OCI-M2 (cell line): ENCODE results near the gene RNF39.
"Not testable (repeated sequence)": the region's sequence is repeated elsewhere in the genome, so short reads cannot be mapped to it uniquely, and the experiment has no call there.

Experiments used
- DNase-seq: peaks from one replicate; lab custom pipeline; 2025; ENCODE audit not compliant: unreplicated experiment; lab: John Stamatoyannopoulos, UW

Gene RNF39

DNA sequence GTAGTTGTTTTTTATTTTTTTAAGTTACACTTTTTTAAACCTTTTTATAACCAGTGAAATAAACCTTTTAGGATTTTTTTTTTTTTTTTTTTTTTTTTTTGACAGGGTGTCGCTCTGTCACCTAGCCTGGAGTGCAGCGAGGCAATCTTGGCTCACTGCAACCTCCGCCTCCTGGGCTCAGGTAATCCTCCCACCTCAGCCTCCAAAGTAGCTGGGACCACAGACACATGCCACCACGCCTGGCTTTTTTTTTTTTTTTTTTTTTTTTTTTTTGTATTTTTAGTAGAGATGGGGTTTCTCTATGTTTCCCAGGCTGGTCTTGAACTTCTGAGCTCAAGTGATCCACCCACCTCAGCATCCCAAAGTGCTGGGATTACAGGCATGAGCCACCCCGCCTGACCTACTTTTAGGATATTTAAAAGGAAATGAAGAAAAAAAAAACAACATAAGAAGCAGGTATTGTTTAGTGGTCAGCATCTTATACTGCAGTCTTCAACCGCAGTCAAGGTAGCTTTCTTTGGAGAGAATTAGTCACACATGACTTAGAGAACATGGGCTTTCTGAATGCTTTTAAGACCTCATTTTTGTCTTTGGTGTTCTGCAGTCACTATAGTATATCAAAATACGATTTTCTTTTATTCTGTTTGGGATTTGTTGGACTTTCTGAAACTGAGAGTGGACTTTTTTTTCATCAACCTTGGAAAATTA is 12.9 kb downstream of the RNF39 start:
- no peak for DNase-seq

DNA sequence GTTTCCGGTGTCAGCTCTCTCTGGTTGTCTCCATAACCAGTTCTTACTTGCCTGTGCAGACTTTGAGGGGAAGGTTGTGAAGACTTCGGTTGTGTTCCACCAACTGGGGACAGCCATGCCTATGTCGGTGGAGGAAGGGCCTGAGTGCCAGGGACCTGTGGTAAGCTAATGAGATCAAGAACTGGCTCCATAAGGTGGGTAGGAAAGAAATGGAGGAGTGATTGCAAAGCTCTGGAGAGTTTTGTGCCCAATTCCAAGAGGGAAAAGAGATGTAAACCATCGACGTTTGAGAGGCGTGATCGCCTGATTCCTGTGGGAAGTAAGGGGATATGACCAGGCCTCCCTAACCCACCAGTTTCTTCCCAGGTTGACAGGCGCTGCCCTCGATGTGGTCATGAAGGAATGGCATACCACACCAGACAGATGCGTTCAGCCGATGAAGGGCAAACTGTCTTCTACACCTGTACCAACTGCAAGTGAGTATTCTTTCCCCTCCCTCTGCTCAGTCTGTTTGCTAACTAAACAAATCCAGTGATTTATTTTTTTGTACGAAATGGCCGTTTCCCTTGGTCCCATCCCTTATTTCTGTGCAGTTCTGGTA is 13.6 kb downstream of the RNF39 start:
- DNase-seq: no peak

DNA sequence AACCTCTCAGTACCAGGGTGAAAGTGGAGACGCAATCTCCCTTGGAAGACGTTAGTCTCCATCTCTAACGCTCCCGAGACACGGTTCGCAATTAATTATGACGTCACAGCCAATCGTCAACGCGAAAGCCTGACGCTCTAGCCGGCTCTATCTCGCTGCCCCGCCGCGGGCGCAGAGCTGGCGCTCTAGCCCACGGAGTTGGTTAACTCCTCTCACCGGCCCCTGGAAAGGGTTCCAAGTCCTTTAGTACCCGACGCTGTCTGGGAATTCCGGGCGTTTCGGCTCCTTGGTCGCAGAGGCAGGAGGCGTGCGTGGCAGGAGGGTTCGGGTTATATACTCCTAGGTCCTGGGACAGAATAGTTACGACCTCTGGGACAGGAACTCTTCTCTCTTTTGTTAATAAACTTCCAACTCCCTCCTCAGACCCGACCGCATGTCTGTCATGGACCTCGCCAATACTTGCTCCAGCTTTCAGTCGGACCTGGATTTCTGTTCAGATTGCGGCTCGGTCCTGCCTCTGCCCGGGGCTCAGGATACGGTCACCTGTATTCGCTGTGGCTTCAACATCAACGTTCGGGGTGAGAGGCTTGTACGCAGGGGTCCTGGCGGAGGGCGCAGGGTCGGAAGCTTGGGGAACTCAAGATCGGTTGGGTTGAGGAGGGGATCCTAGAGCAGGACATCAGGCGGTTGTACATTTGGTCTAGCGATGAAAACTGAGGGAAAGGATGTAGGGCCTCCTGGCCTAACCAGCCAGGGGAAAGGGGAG is 14.3 kb downstream of the RNF39 start, which contains the start of gene POLR1H:
Gene POLR1H, plus strand, starts transcription at position 174 of the 766 bp plus-strand sequence. Its CDS starts 260 bp downstream, at position 434.
- peak; percentile 83 for DNase-seq

DNA sequence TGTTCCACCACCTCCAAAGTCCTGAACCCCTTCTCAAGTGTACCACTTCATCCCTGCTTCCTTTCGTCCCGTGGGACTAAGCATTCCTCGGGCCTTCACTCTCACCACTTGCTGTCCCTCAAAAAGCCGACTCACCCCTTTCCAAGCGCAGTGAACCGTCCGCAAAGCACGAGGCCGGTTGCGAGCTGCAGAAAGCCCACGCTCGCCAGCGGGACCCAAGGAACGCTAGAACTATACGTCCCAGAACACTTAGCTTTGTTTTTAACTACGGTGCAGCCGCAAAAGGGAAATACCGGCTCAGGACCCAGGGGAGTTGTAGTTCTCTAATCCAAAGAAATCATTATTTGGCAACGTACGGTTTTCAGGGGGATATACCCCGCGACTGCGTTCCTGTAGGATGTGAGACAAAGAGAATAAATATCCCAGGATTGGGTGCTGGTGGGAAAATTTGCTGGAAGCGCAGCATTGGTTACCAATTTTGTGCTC is 14.9 kb downstream of the RNF39 start:
- DNase-seq: no peak

DNA sequence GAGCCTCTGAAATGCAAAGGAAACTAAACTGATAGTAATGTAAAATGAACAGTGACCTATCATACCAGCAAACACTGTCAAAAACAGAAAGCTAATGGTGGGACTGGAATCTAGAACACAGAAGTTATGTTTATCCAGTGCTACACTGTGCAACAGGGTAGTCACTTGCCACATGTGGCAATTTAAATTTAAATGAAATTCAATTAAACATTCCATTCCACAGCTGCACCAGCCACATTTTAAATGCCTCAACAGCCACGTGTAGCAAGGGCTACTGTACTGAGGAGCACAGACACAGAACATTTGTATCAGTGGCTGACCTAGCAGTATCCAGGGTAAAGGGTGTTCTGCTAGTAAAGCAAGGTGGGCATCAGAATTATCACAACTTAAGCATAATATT is 20.1 kb downstream of the RNF39 start:
- no peak for DNase-seq

- DNase-seq: no peak
Observed at GRCh38 chr6:30053682-30054081, 21.9 kb downstream of the RNF39 start.

DNA sequence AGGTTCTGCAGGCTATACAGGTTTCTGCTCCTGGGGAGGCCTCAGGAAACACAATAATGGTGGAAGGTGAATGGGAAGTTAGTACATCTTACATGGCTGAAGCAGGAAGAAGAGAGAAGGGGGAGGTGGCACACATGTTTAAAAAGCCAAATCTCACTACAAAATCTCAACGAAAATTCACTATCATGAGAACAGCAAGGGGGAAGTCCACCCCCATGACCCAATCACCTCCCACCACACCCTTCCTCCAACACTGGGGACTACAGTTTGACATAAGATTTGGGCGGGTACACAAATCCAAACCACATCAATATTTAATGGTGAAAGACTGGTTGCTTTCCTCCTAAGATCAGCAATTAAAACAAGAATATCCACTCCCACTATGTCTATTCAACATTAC is 28.3 kb downstream of the RNF39 start:
- no peak for DNase-seq

- no peak for DNase-seq
Observed at GRCh38 chr6:30044630-30045029, 30.9 kb downstream of the RNF39 start.

GRCh38 chr6:30043744-30044143 is 31.8 kb downstream of the RNF39 start:
- no peak for DNase-seq

GRCh38 chr6:30042914-30043313 is 32.7 kb downstream of the RNF39 start:
- no peak for DNase-seq

DNA sequence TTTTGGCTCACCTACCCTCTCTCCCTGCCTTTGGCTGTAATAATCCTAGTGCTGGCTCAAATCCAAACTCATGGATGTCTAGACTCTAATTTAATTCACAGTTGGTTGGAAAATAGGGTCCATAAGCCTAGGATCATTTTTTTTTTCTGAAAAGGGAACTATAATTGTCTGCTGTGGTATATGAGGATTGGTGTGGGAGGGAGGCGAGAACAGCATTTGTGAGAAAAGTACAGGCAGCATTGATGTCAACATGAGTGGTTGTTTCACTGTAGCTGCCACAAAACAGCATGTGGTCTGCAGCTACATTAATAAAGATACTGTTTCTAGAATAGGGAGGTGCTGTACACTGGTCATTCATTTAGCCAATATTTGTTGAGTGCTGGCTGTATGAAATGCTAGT is 33.1 kb downstream of the RNF39 start:
- DNase-seq: no peak

DNA sequence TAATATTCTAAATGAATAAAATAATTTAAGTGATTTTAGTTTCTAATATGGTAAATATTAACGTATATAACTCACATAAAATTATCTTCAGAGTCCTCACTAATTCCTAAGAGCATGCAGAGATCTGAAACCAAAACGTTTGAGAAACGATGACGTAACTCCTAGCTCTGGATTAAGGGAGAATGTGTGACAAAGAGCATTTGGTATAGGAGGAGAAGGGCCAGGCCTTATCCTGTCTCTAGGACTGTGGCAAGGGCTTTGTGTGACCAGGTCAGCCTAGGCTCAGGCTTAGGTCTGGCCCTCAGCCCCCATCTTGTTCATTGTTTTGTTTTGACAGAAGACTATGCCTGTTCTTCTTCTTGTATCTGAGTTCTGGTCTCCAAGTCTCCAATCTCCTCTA is 33.7 kb downstream of the RNF39 start:
- DNase-seq: no peak

DNA sequence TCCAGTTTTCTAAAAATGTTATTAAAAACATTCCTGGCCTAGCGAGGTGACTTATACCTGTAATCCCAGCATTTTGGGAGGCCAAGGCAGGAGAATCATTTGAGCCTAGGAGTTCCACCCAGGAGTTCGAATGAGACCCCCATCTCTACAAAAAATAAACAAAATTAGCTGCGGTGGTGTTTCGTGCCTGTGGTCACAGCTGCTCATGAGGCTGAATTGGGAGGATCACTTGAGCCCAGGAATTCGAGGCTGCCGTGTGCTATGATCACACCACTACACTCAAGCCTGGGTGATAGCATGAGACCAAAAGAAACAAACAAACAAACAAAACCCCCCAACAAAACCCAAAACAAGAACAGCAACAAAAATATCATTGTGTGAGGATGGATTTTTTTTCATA is 34.3 kb downstream of the RNF39 start:
- no peak for DNase-seq

DNA sequence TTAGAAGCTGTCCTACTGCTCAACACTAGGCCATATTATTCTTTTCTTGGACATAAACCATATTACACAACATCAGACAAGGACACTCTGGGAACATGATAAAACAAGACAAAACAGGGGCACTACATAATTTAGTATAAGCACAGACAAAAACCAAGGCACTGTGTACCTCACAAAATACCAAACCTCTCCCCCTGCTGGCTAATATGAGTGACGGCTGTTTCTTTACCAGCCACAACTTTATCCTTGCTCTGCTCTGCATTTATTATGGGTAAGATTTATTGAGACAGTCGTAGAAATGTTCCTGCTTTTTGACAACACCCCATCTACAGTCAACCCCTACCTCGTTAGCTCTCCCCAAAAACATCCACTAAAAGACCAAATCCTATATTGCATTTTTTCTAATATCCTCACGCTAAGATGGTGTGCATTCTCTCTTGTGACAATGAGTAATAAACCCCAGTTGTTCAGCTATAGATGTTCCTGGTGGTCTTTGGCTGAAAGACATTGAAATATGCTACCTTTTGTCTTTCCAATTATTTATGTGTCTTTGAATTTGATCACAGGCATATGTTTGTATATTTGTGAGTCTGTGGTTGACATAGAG is 38.3 kb downstream of the RNF39 start:
- no peak for DNase-seq

DNA sequence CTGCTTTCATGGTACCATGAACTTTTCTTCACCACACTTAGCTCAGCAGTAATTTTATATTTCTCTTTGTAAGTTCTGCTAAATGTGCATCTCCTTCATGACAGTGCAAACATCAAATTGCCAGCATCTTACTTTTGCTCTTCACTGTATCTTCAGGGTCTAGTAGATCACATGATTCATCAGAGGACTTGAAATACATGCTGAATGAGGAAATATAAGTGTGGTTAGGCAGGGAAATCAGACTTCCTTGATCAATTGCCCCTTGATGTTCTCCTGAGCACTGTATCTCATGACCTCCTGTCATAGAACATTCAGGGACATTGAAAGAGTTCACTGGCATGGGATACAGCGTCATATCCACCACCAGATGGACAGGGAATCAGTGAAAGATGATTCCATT is 39.8 kb downstream of the RNF39 start:
- DNase-seq: no peak

- not testable (repeated sequence) for DNase-seq
Observed at GRCh38 chr6:30033440-30033839, 42.1 kb downstream of the RNF39 start.

GRCh38 chr6:30031381-30031780 is 44.2 kb downstream of the RNF39 start:
- DNase-seq: no peak

GRCh38 chr6:30029588-30029987 is 46.0 kb downstream of the RNF39 start:
- DNase-seq: no peak

- DNase-seq: no peak
Observed at GRCh38 chr6:30025186-30025585, 50.4 kb downstream of the RNF39 start.

DNA sequence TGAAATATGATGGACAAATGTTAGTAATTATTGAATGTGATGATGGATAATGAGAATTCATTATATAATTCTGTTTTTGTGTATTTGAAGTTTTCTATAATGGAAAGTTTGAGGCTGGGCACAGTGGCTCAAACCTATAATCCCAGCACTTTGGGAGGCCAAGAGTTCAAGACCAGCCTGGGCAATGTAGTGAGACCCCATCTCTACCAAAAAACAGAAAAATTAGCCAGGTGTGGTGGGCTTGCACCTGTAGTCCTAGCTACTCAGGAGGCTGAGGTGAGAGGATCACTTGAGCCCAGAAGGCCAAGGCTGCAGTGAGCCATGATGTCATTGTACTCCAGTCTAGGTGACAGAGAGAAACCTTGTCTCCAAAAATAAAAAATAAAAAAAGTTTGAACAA is 52.9 kb downstream of the RNF39 start:
- not testable (repeated sequence) for DNase-seq

DNA sequence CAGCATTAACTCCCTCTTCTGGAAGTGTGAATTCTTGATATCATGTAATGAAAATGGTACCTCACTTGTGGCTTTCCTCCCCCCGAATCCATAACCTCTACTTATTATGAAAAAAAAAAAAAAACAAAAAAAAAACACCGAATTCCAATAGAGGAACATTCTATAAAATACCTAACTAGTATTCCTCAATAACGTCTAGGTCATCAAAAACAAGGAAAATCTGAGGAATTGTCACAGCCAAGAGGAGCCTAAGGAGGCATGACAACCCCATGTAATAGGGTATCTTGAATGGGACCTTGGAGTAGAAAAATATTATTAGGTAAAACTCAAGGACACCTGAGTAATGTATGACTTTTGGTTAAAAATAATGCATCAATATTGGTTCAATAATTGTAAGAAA is 53.4 kb downstream of the RNF39 start:
- no peak for DNase-seq

- DNase-seq: no peak
Observed at GRCh38 chr6:30020626-30021025, 54.9 kb downstream of the RNF39 start.
